HG03442 (cell line): ENCODE data around the gene TRIO.
A peak's percentile ranks its signal among the peaks of the same experiment; 100 is the strongest.

Experiments
- ATAC-seq: cut with Tn5 transposase; IDR thresholded peaks from one replicate; pipeline ENCODE4 v1.9.1; 2021; ENCODE audit warnings: mild to moderate bottlenecking, moderate library complexity; ENCODE audit not compliant: unreplicated experiment

The TRIO gene

DNA sequence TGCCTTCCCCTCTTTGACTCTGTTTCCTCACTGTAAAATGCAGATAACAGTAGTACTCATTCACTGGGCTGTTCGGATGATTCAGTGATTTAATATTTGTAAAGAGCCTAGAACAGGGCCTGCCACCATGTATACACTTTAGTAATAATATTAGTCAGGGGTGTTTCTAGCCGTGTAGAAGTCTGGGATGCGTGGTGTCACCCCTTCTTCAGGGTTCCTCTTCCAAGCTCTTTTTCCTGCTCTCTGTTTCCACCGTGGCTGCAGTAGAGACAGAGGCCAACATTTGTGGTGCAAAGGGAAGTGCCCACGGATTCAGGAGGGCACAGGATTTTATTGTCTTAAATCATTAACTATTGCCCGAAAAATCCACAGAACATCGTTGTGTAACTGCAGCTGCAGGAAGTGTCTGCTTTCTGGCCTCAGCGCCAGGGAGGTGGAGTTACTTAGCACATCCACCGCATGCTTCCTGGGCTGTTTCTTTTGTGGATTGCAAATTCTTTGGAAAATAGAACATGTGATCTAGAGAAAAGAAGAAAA lies 61.7 kb downstream of the TRIO start:
- no peak for ATAC-seq

DNA sequence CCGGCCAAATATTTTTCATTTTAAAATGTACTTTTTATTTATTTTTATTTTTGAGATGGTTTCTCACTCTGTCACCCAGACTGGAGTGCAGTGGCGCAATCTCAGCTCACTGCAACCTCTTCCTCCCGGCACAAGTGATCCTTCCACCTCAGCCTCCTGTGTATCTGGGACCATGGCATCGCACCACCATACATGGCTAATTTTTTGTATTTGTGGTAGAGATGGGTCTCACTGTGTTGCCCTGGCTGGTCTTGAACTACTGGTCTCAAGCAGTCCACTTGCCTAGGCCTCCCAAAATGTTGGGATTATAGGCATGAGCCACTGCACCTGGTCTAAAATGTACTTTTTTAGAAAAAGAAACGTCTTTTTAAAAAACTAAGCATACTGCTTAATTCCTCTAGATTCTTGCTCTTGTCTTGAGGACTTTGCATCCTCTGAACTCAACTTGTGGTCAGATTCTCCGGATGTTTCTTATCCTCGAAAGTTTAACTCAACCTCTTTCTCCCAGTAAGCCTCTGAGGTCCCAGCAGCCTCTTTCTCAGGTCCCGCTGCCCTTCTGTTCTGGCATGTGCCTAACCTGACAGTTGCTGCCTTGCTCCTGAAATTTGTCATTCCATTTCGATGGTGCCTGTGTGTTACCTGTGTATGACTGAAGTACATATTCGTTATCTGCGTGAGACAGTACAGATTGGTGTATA lies 63.0 kb downstream of the TRIO start:
- ATAC-seq = no peak

DNA sequence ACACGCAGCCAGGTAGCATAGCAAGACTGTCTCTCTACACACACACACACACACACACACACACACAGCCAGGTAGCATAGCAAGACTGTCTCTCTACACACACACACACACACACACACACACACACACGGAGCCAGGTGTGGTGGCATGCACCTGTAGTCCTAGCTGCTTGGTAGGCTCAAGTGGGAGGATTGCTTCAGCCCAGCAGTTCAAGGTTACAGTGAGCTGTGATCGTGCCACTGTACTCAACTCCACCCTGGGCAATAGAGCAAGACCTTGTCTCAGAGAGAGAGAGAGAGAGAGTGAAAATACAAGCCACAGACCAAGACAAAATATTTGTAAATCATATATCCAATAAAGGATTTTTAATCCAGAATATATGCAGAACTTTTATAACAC lies 64.3 kb downstream of the TRIO start:
- ATAC-seq = peak; percentile 18

GRCh38 chr5:14208071-14209021 lies 65.2 kb downstream of the TRIO start:
- ATAC-seq = peak; percentile 52

DNA sequence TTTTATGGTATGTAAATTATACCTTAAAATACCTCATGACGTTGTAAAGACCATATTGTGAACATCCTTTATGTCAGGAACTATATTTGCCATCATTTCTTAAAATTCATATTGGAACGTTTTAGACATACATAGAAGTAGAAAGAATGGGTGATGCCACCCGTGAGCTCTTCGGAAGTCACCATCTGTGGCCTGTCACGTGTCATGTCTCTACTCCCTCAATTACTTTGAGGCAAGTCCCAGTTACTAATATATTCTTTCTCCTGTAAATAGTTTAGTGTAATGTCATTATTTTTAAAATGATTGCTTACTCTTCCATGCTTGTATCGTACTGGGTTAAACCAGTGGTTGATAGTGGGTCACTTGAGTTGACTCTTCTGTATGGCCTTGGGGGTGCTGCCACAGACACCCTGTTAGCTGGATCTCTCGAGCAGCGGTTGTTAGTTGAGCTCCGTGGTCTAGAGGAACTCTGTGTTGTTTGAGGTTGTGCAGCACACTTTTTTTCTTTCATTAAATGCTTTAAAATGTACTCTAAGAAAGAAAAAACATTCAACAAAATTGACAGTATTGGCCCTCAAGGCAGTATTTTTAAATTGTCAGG lies 66.2 kb downstream of the TRIO start:
- ATAC-seq = no peak

- no peak for ATAC-seq
Observed at GRCh38 chr5:14209836-14210235, 66.7 kb downstream of the TRIO start.

DNA sequence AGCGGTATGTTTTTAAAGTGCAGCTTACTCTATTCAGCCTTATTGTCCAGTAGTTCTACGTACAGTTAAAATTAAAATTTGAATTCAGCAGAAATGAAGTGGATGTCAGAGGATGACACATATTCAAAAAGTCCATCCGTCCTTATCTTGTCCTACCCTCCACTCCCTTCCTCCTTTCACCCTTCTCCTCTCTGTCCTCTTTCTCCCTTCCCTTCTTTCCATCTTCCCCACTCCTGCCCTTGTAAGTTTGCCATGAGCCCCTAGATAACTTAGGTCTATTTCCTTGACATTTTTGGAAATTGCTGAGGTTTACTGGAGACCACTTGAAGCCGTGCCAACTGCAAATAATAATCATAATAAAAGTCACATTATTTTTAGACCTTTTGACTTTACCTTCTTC lies 67.6 kb downstream of the TRIO start:
- ATAC-seq = no peak

GRCh38 chr5:14211818-14212803 lies 69.0 kb downstream of the TRIO start:
- ATAC-seq = peak; percentile 27

DNA sequence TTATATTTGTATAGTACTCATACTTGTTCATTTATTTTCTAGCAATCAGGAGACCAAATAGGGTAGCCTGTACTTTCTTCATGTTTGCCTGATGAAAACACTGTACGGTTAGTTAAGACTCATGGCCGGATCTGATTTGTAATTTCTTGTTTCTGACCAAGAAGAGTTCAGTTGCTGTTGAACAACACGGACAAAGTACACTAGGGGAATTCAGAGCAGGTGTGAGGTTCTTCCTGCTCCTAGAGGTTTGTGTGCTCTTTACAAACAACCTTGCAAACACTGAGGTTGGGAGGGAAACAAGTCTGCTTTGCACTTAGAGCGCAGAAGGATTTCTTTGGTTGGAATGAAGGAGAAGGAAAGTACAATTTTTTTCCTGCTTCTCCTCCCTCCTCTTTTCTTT lies 69.7 kb downstream of the TRIO start:
- peak; percentile 31 for ATAC-seq

DNA sequence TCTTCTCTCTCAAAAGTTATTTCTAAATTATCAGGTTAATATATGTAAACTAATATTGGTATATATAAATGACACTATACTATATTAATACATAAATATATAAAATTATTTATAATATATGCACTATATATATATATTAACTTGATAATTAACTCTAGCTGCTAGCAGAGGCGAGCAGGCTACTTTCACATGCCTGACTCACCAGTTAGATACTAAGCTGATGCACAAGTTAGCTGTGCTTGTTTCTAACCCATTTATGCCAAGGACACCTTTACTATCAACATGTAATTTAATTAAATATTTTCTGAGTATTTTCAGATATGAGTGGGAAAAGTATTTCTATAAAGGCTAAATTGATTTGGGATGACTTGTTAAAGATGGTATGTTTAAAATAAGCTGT lies 70.1 kb downstream of the TRIO start:
- ATAC-seq = no peak

DNA sequence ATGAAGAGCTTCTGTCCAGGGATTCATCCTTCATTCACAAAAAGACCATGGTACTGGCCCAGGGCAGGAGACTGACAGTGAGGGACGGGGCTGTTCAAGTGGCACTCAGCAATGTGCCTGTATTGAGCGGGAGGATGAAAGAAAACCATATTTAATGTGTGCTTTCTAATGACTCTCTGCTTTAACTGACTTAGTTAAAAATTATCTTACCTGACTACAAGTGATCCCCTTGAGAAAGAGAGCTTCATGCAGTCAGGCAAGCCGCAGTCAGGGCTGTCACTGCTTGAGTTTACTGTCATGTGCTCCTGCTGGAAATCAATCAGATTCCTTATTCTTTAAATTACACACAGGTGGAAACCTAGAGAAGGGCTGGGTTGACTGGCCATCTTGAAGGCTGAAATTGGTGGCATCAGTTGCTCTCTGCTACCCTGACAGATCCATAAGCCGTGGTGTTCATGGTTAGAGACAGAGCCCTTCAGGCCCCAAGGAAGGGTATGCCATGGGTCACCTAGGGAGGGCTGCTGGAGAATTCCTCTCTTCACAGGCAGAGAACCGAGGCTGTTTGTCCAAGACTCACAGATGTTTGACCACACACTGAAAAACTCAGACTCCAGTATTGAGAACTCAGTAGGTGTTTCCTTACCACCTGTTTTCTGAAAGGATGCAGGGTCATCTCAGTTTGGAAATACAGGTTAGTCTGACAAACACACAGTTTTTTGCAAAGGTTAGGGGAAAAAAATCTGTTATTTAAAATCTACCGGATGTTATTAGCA lies 70.9 kb downstream of the TRIO start:
- no peak for ATAC-seq

DNA sequence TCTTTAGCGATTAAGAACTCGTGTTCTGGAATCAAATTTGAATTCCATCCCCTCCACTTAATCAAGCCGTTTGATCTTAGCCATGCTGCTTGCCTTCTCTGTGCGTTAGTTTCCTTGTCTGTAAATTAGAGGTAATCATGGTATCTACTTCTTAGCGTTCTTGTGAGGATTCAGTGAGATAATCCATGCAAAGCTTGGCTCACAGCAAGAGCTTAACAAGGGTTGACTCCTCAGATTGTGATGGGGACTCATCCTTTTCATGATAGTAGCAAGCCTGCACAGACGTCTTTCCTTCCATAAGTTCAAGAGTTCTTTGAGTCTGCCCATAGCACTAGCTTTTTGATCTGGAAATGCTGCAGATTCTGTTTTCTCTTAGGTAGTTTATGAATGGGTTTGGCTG lies 72.8 kb downstream of the TRIO start:
- ATAC-seq = no peak

DNA sequence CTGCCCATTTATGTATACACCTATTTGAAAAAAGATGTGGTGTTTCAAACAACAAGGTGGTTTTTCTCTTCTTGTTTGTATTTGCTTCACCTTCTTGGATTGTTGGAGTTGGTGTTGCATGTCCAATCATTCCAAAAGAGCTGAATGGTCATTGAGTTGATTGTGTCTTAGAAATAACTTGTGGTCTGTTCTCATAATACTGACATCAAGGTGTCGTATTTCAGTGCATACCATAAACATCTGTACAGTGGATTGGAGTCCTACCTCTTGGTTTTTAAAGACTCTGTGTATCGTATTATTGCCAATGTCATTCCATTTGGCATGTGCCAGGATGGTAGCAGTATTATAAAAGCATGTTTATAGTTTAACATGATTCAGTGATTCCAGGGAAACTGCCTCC lies 73.2 kb downstream of the TRIO start:
- no peak for ATAC-seq

- no peak for ATAC-seq
Observed at GRCh38 chr5:14216902-14217301, 73.8 kb downstream of the TRIO start.

- ATAC-seq = no peak
Observed at GRCh38 chr5:14217587-14217986, 74.4 kb downstream of the TRIO start.

DNA sequence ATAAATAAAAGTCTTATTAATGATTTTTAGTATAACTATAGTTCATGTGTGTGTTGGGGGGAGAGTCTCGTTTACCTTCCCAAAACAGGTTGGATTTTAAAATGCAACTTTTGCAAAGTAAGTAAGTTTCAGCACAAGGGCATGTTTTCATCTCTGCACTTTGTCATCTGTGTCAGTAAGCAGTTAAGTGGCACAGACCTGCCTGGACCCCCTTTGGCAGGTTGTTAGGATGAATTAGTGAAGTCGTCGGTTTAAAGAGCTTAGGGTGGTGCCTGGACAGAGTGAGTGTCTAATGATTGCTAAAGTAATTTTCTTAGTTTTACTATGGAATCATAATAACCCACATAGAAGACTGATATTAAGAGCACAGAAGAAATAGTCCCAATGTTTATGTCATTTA lies 74.9 kb downstream of the TRIO start:
- no peak for ATAC-seq

- no peak for ATAC-seq
Observed at GRCh38 chr5:14218480-14218879, 75.3 kb downstream of the TRIO start.

GRCh38 chr5:14218897-14219573 lies 75.9 kb downstream of the TRIO start:
- ATAC-seq = no peak
